Measurements from ENCODE around the gene FAM120C. TPM values are rescaled to one million over a fixed set of nuclear protein-coding genes. Genes with fewer than 3 reads are reported as not detected.

The FAM120C gene
- 10 to 100 TPM; 13.5 to 14.0 TPM for total RNA-seq
- total RNA-seq = 5.3 to 12.9 reads per million in 2 donors

- no peaks in the 10 kb centered on the region for H3K27me3 Mint-ChIP-seq
- ATAC-seq = peak; percentile 70
- no peaks in the 10 kb centered on the region for H3K9me3 ChIP-seq (ENCODE audit: control insufficient read depth, low read length, poor library complexity, severe bottlenecking)
- H3K4me1 Mint-ChIP-seq = peaks cover 31% of the 10 kb centered on the region
- peak; percentile 27 to 45 (median 44) for DNase-seq
- H3K27ac Mint-ChIP-seq = peak within 1 kb of the TSS; percentile 81
- H3K4me3 Mint-ChIP-seq = peak within 1 kb of the TSS; percentile 84
- peaks cover 5% of the 10 kb centered on the region for H3K36me3 Mint-ChIP-seq (ENCODE audit: low read depth)
Observed at GRCh38 chrX:54182864-54183613, at the start of gene FAM120C. FAM120C (minus strand) TSS chrX:54183254; CDS start chrX:54183198, 56 bp downstream.

- DNase-seq (no peak), ATAC-seq (no peak)
- no peaks in the 10 kb centered on the region for H3K27me3 Mint-ChIP-seq
- H3K4me3 Mint-ChIP-seq = no peak overlapping the region
- no peaks in the 10 kb centered on the region for H3K9me3 ChIP-seq (ENCODE audit: control insufficient read depth, low read length, poor library complexity, severe bottlenecking)
- no peaks in the 10 kb centered on the region for H3K4me1 Mint-ChIP-seq
- no peaks in the 10 kb centered on the region for H3K36me3 Mint-ChIP-seq (ENCODE audit: low read depth)
- H3K27ac Mint-ChIP-seq = no peak overlapping the region
Observed at GRCh38 chrX:54230435-54231148, 47.5 kb upstream of the FAM120C start.

DNA sequence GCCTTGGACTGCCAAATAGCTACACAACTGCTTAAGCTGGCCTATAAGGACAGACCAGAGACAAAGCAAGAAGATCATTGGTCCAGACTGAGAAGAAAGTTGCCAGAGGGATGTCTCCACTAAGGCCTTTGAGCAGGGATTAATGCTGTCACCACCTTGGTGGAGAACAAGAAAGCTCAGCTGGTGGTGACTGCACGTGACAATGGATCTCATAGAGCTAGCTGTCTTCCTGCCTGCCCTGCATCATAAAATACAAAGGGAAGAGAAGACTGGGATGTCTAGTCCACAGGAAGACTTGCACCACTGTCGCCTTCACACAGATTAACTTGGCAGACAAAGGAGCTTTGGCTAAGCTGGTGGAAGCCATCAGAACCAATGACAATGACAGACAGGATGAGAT is 40.5 kb upstream of the FAM120C start:
- H3K9me3 ChIP-seq (ENCODE audit: control insufficient read depth, low read length, poor library complexity, severe bottlenecking) = no peaks in the 10 kb centered on the region
- Mint-ChIP-seq H3K36me3 (ENCODE audit: low read depth) (no peaks in the 10 kb centered on the region), H3K27ac (no peak overlapping the region), H3K4me3 (no peak overlapping the region), H3K27me3 (no peaks in the 10 kb centered on the region), H3K4me1 (no peaks in the 10 kb centered on the region)
- no peak for ATAC-seq
- DNase-seq = no peak

- Mint-ChIP-seq H3K4me1 (no peaks in the 10 kb centered on the region), H3K4me3 (no peak overlapping the region), H3K36me3 (ENCODE audit: low read depth) (no peaks in the 10 kb centered on the region), H3K27me3 (no peaks in the 10 kb centered on the region), H3K27ac (no peak overlapping the region)
- ATAC-seq = no peak
- no peaks in the 10 kb centered on the region for H3K9me3 ChIP-seq (ENCODE audit: control insufficient read depth, low read length, poor library complexity, severe bottlenecking)
- DNase-seq = no peak
Observed at GRCh38 chrX:54213603-54214002, 30.5 kb upstream of the FAM120C start.

DNA sequence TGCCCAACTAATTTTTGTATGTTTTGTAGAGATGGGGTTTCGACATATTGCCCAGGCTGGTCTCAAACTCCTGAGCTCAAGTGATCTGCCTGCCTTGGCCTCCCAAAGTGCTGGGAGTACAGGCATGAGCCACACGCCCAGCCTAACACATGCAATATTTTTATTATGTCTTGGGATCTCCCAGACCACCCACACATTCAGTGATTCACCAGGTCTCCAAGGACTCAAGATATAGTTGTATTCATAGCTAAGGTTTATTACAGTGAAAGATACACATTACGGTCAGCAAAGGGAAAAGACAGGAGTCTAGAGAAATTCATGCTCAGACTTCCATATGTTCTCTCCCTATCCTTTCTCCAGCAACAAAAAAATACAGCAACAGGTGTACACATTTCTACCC is 25.5 kb upstream of the FAM120C start:
- DNase-seq = no peak
- Mint-ChIP-seq H3K27ac (no peak overlapping the region), H3K36me3 (ENCODE audit: low read depth) (no peaks in the 10 kb centered on the region), H3K4me1 (peaks cover 2% of the 10 kb centered on the region), H3K4me3 (no peak overlapping the region), H3K27me3 (no peaks in the 10 kb centered on the region)
- no peak for ATAC-seq
- H3K9me3 ChIP-seq (ENCODE audit: control insufficient read depth, low read length, poor library complexity, severe bottlenecking) = no peaks in the 10 kb centered on the region

DNA sequence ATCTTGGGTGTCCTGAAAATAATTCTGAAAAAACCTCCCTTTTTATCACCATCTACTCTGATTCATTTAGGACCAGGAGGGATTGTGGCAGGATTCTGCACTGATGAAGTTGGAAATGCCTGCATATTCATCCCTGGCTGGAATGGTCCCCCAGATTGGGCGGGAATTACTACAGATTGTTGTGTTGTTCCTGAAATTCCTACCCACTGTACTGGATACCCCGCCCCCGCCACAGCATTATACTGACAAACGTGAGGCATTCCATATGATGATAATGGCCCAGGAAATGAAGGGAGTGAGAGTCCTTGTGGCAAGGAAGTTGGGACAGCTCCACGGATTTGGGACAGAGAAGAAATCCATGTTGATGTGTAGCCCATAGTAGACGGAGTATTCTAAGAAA is 15.2 kb upstream of the FAM120C start:
- Mint-ChIP-seq H3K36me3 (ENCODE audit: low read depth) (no peaks in the 10 kb centered on the region), H3K27ac (no peak overlapping the region), H3K4me3 (no peak overlapping the region), H3K27me3 (no peaks in the 10 kb centered on the region), H3K4me1 (no peaks in the 10 kb centered on the region)
- H3K9me3 ChIP-seq (ENCODE audit: control insufficient read depth, low read length, poor library complexity, severe bottlenecking) = no peaks in the 10 kb centered on the region
- DNase-seq (no peak), ATAC-seq (no peak)

GRCh38 chrX:54194982-54195588 is 12.0 kb upstream of the FAM120C start:
- no peaks in the 10 kb centered on the region for H3K4me1 Mint-ChIP-seq
- ATAC-seq (no peak), DNase-seq (no peak)
- no peaks in the 10 kb centered on the region for H3K9me3 ChIP-seq (ENCODE audit: control insufficient read depth, low read length, poor library complexity, severe bottlenecking)
- H3K36me3 Mint-ChIP-seq (ENCODE audit: low read depth) = no peaks in the 10 kb centered on the region
- H3K27ac Mint-ChIP-seq = no peak overlapping the region
- no peak overlapping the region for H3K4me3 Mint-ChIP-seq
- no peaks in the 10 kb centered on the region for H3K27me3 Mint-ChIP-seq

GRCh38 chrX:54193085-54193821 is 10.2 kb upstream of the FAM120C start:
- DNase-seq (no peak), ATAC-seq (no peak)
- Mint-ChIP-seq H3K36me3 (ENCODE audit: low read depth) (no peaks in the 10 kb centered on the region), H3K4me3 (no peak overlapping the region), H3K4me1 (no peaks in the 10 kb centered on the region), H3K27ac (no peak overlapping the region), H3K27me3 (no peaks in the 10 kb centered on the region)
- no peaks in the 10 kb centered on the region for H3K9me3 ChIP-seq (ENCODE audit: control insufficient read depth, low read length, poor library complexity, severe bottlenecking)

GRCh38 chrX:54184474-54184873 is 1.4 kb upstream of the FAM120C start:
- Mint-ChIP-seq H3K36me3 (ENCODE audit: low read depth) (peaks cover 5% of the 10 kb centered on the region), H3K4me3 (no peak overlapping the region), H3K4me1 (peaks cover 26% of the 10 kb centered on the region), H3K27ac (no peak overlapping the region), H3K27me3 (no peaks in the 10 kb centered on the region)
- H3K9me3 ChIP-seq (ENCODE audit: control insufficient read depth, low read length, poor library complexity, severe bottlenecking) = no peaks in the 10 kb centered on the region
- no peak for DNase-seq
- no peak for ATAC-seq

- DNase-seq (peak; percentile 29 to 45 (median 42)), ATAC-seq (peak; percentile 80)
- peak overlapping the region; percentile 81 for H3K27ac Mint-ChIP-seq
- no peaks in the 10 kb centered on the region for H3K27me3 Mint-ChIP-seq
- peak overlapping the region; percentile 84 for H3K4me3 Mint-ChIP-seq
- H3K4me1 Mint-ChIP-seq = peaks cover 37% of the 10 kb centered on the region
- peaks cover 5% of the 10 kb centered on the region for H3K36me3 Mint-ChIP-seq (ENCODE audit: low read depth)
- no peaks in the 10 kb centered on the region for H3K9me3 ChIP-seq (ENCODE audit: control insufficient read depth, low read length, poor library complexity, severe bottlenecking)
Observed at GRCh38 chrX:54182194-54182863, 725 bp downstream of the FAM120C start.

DNA sequence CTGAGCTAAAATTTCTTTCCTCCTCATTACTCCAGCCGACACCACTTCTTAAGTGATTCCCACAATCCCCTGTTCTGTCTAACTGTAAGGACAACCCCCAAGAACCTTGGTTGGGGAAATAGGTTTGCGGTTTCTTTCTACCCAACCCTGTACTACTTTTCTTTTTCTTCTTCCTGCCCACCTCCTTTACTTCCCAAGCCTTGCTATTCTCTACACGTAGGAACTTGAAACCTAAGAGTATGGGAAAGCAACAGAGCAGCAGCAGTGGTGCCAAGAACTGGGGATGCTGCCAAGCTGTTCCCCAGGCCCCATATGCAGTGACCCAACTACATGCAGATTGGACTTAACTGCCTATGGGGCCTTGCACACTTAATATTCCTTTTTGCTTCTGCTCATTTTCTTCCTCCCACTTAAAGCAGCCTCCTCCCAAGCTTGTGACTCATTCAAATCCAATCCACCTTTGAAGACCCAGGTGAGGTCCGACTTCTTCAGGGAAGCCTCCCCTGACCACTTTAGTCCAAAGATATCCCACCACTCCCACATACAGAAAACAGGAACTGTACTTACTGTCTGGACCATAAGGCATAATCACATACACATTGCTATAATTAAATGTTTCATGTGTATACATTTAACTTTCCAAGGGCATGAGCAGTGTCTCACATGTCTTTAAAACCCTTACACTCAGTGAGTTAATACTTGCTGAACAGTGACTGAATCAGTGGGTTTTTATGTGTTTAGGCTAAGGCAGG is 1.7 kb downstream of the FAM120C start:
- no peaks in the 10 kb centered on the region for H3K9me3 ChIP-seq (ENCODE audit: control insufficient read depth, low read length, poor library complexity, severe bottlenecking)
- Mint-ChIP-seq H3K27me3 (no peaks in the 10 kb centered on the region), H3K27ac (peak overlapping the region; percentile 24), H3K4me3 (peak overlapping the region; percentile 84), H3K4me1 (peaks cover 42% of the 10 kb centered on the region), H3K36me3 (ENCODE audit: low read depth) (peaks cover 8% of the 10 kb centered on the region)
- no peak for ATAC-seq
- no peak for DNase-seq

DNA sequence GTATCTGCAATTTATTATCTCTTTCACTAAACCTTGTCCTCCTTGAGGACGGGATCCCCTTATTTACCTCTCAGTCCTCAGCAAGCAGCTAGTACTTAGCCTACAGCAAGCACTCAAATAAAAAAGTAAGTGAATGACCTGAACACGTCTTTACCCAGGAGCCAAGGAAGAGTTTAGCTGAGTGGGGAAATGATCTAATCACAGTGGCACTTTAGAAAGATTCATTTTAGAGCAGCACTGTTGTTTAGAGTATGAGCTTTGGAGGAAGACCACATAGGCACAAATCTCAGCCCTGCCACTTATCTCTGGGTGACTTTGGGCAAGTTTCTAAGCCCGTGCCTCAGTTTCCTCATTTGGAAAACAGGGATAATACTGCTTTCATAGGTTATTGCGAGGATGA is 2.7 kb downstream of the FAM120C start:
- Mint-ChIP-seq H3K36me3 (ENCODE audit: low read depth) (peaks cover 8% of the 10 kb centered on the region), H3K4me3 (peak overlapping the region; percentile 84), H3K27me3 (no peaks in the 10 kb centered on the region), H3K4me1 (peaks cover 42% of the 10 kb centered on the region), H3K27ac (peak overlapping the region; percentile 24)
- ATAC-seq = no peak
- H3K9me3 ChIP-seq (ENCODE audit: control insufficient read depth, low read length, poor library complexity, severe bottlenecking) = no peaks in the 10 kb centered on the region
- DNase-seq = no peak
